ENCODE results near the gene CCL17. TPM values are rescaled to one million over a fixed set of nuclear protein-coding genes. Genes with fewer than 3 reads are reported as not detected.

Gene CCL17
- total RNA-seq, 1 experiment from 2014 or later: not detected

DNA sequence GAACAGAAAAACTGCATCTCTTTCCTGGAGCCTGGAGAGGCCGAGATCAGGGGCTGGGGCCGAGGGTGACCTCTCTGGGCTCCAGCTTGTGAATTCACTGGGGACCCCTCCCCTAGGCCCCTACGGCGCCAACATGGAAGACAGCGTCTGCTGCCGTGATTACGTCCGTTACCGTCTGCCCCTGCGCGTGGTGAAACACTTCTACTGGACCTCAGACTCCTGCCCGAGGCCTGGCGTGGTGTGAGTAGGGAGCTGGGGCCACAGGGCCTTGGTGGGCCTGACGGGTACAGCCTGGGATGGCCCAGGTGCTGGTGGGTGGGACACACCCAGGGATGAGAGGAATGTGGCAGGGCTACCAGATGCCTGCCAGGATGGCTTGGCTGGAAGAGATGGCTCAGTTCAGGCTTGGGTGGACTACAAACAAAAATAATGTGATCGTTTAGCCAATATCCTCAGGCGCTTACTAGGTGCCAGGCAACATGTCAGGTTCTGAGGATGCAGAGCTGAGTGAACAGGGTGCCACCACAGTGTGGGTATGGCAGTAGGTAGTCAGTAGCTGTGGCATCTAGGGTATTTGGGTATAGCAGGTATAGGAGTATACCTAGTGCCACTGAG, 44.1 kb upstream of the CCL17 start:
- TF ChIP-seq TCF7L2 (IDR thresholded peaks at IDR 0.05; ENCODE audit: low read depth, low read length): no peak
- no TSS peak for BruUV-seq (replicated peaks)
- no peaks in the 10 kb centered on the region for H3K4me1 ChIP-seq (ENCODE audit: control insufficient read depth, insufficient read depth, low read length)
- intact Hi-C loops (cut with micrococcal nuclease; ENCODE audit: unreplicated experiment) (no loop called here), in situ Hi-C loops (cut with HindIII; ENCODE audit: low pct_unique_long_range_greater_than_20kb, low sequenced_read_pairs) (no loop called here)
- H3K27me3 ChIP-seq (ENCODE audit: control insufficient read depth, insufficient read depth, low read length): no peaks in the 10 kb centered on the region
- H3K9me3 ChIP-seq (ENCODE audit: control insufficient read depth, insufficient read depth, low read depth, low read length): no peaks in the 10 kb centered on the region
- DNase-seq (ENCODE audit: low read depth, low spot score): no peak
- no peaks in the 10 kb centered on the region for H3K36me3 ChIP-seq (ENCODE audit: control insufficient read depth, insufficient read depth, low read length)
- peak; percentile 42 for ATAC-seq
- ChIA-PET CTCF (no interaction called here), POLR2A (no interaction called here)
- H3K4me3 ChIP-seq (ENCODE audit: low read depth in 2 of 2, low read length in 2 of 2): no peak overlapping the region
- H3K27ac ChIP-seq (ENCODE audit: low read length): no peak overlapping the region

GRCh38 chr16:57361404-57361803, 43.2 kb upstream of the CCL17 start:
- ChIA-PET CTCF (no interaction called here), POLR2A (interaction anchor here (0.6 kb wide), 1 partner anchor 10 kb away, joined by 3 read pairs; no protein-coding TSS in a partner anchor)
- intact Hi-C loops (cut with micrococcal nuclease; ENCODE audit: unreplicated experiment) (no loop called here), in situ Hi-C loops (cut with HindIII; ENCODE audit: low pct_unique_long_range_greater_than_20kb, low sequenced_read_pairs) (no loop called here)
- no peaks in the 10 kb centered on the region for H3K36me3 ChIP-seq (ENCODE audit: control insufficient read depth, insufficient read depth, low read length)
- no peak overlapping the region for H3K27ac ChIP-seq (ENCODE audit: low read length)
- TF ChIP-seq, protein P1, sequence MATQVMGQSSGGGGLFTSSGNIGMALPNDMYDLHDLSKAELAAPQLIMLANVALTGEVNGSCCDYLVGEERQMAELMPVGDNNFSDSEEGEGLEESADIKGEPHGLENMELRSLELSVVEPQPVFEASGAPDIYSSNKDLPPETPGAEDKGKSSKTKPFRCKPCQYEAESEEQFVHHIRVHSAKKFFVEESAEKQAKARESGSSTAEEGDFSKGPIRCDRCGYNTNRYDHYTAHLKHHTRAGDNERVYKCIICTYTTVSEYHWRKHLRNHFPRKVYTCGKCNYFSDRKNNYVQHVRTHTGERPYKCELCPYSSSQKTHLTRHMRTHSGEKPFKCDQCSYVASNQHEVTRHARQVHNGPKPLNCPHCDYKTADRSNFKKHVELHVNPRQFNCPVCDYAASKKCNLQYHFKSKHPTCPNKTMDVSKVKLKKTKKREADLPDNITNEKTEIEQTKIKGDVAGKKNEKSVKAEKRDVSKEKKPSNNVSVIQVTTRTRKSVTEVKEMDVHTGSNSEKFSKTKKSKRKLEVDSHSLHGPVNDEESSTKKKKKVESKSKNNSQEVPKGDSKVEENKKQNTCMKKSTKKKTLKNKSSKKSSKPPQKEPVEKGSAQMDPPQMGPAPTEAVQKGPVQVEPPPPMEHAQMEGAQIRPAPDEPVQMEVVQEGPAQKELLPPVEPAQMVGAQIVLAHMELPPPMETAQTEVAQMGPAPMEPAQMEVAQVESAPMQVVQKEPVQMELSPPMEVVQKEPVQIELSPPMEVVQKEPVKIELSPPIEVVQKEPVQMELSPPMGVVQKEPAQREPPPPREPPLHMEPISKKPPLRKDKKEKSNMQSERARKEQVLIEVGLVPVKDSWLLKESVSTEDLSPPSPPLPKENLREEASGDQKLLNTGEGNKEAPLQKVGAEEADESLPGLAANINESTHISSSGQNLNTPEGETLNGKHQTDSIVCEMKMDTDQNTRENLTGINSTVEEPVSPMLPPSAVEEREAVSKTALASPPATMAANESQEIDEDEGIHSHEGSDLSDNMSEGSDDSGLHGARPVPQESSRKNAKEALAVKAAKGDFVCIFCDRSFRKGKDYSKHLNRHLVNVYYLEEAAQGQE (IDR thresholded peaks at IDR 0.05; ENCODE audit: insufficient read depth in 1 of 2, low read depth in 2 of 2, low read length in 1 of 2): no peak
- TF ChIP-seq TCF7L2 (IDR thresholded peaks at IDR 0.05; ENCODE audit: low read depth, low read length) (no peak), POLR2AphosphoS5 (IDR thresholded peaks at IDR 0.05; ENCODE audit: low read depth, low read length) (no peak), SIN3A (IDR thresholded peaks at IDR 0.05; ENCODE audit: borderline replicate concordance, insufficient read depth, low read depth, low read length) (no peak)
- TF ChIP-seq, protein P2, sequence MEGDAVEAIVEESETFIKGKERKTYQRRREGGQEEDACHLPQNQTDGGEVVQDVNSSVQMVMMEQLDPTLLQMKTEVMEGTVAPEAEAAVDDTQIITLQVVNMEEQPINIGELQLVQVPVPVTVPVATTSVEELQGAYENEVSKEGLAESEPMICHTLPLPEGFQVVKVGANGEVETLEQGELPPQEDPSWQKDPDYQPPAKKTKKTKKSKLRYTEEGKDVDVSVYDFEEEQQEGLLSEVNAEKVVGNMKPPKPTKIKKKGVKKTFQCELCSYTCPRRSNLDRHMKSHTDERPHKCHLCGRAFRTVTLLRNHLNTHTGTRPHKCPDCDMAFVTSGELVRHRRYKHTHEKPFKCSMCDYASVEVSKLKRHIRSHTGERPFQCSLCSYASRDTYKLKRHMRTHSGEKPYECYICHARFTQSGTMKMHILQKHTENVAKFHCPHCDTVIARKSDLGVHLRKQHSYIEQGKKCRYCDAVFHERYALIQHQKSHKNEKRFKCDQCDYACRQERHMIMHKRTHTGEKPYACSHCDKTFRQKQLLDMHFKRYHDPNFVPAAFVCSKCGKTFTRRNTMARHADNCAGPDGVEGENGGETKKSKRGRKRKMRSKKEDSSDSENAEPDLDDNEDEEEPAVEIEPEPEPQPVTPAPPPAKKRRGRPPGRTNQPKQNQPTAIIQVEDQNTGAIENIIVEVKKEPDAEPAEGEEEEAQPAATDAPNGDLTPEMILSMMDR (IDR thresholded peaks at IDR 0.05): no peak
- no peaks in the 10 kb centered on the region for H3K9me3 ChIP-seq (ENCODE audit: control insufficient read depth, insufficient read depth, low read depth, low read length)
- H3K4me3 ChIP-seq (ENCODE audit: low read depth in 2 of 2, low read length in 2 of 2): no peak overlapping the region
- H3K4me1 ChIP-seq (ENCODE audit: control insufficient read depth, insufficient read depth, low read length): no peaks in the 10 kb centered on the region
- ATAC-seq (no peak), DNase-seq (ENCODE audit: low read depth, low spot score) (no peak)
- H3K27me3 ChIP-seq (ENCODE audit: control insufficient read depth, insufficient read depth, low read length): no peaks in the 10 kb centered on the region
- BruUV-seq (replicated peaks): no TSS peak

GRCh38 chr16:57364143-57364542, 40.4 kb upstream of the CCL17 start:
- Histone ChIP-seq H3K36me3 (ENCODE audit: control insufficient read depth, insufficient read depth, low read length) (no peaks in the 10 kb centered on the region), H3K9me3 (ENCODE audit: control insufficient read depth, insufficient read depth, low read depth, low read length) (no peaks in the 10 kb centered on the region), H3K4me3 (ENCODE audit: low read depth in 2 of 2, low read length in 2 of 2) (no peak overlapping the region), H3K27ac (ENCODE audit: low read length) (no peak overlapping the region), H3K27me3 (ENCODE audit: control insufficient read depth, insufficient read depth, low read length) (no peaks in the 10 kb centered on the region), H3K4me1 (ENCODE audit: control insufficient read depth, insufficient read depth, low read length) (no peaks in the 10 kb centered on the region)
- DNase-seq (ENCODE audit: low read depth, low spot score): no peak
- ChIA-PET CTCF (interaction anchor here (0.6 kb wide), 1 partner anchor 12 kb away, joined by 3 read pairs; no protein-coding TSS in a partner anchor), POLR2A (no interaction called here)
- no TSS peak for BruUV-seq (replicated peaks)
- in situ Hi-C loops (cut with HindIII; ENCODE audit: low pct_unique_long_range_greater_than_20kb, low sequenced_read_pairs): no loop called here
- intact Hi-C loops (cut with micrococcal nuclease; ENCODE audit: unreplicated experiment): no loop called here
- TF ChIP-seq, protein P1 (IDR thresholded peaks at IDR 0.05; ENCODE audit: insufficient read depth in 1 of 2, low read depth in 2 of 2, low read length in 1 of 2): no peak
- TF ChIP-seq, protein P2 (IDR thresholded peaks at IDR 0.05): no peak
- TF ChIP-seq POLR2AphosphoS5 (IDR thresholded peaks at IDR 0.05; ENCODE audit: low read depth, low read length) (no peak), SIN3A (IDR thresholded peaks at IDR 0.05; ENCODE audit: borderline replicate concordance, insufficient read depth, low read depth, low read length) (no peak), TCF7L2 (IDR thresholded peaks at IDR 0.05; ENCODE audit: low read depth, low read length) (no peak)
- no peak for ATAC-seq

All from Panc1 (cell line).